Aorta (tissue), 5 donors: Measurements from ENCODE around the gene TTC29. TPM values are rescaled to one million over a fixed set of nuclear protein-coding genes. Genes with fewer than 3 reads are reported as not detected.
"Not testable (repeated sequence)": the region's sequence is repeated elsewhere in the genome, so short reads cannot be mapped to it uniquely, and the experiment has no call there.

Experiments used
- ATAC-seq: fragments of 200-7000 bp; cut with Tn5 transposase; one replicate; pipeline ENCODE4 v1.9.1; 2022; ENCODE audit warnings: moderate library complexity; ENCODE audit not compliant: low FRiP score
- DNase-seq, 2 donors: peaks; one replicate each; pipeline ENCODE4 v3.0.0-alpha.2; 2020
- H3K27ac ChIP-seq, 2 donors: one replicate each; pipeline ENCODE4 v1.5.1; 2013; ENCODE audit warnings: low read length in 2 of 2, mild to moderate bottlenecking in 2 of 2, moderate library complexity in 2 of 2, control low read depth in 1 of 2, inconsistent platforms in 1 of 2, low read depth in 1 of 2
- H3K27me3 ChIP-seq, 2 donors: one replicate each; pipeline ENCODE4 v1.6.1; 2013; ENCODE audit warnings: control low read depth in 1 of 2, low read length in 1 of 2, mild to moderate bottlenecking in 1 of 2, moderate library complexity in 1 of 2; ENCODE audit not compliant: insufficient read depth in 2 of 2, control insufficient read depth in 1 of 2
- H3K36me3 ChIP-seq, 2 donors: one replicate each; pipeline ENCODE4 v1.6.1; 2013; ENCODE audit warnings: control low read depth in 1 of 2, low read length in 1 of 2, mild to moderate bottlenecking in 1 of 2; ENCODE audit not compliant: insufficient read depth in 2 of 2, control insufficient read depth in 1 of 2
- H3K4me1 ChIP-seq, 2 donors: one replicate each; pipeline ENCODE4 v1.6.1; 2013; ENCODE audit warnings: low read length in 2 of 2, control low read depth in 1 of 2, mild to moderate bottlenecking in 1 of 2, moderate library complexity in 1 of 2; ENCODE audit not compliant: insufficient read depth in 2 of 2, control insufficient read depth in 1 of 2
- H3K4me3 ChIP-seq, 2 donors: one replicate each; pipeline ENCODE4 v1.5.1; 2013; ENCODE audit warnings: low read length in 2 of 2, control low read depth in 1 of 2, mild to moderate bottlenecking in 1 of 2
- H3K9me3 ChIP-seq: one replicate; pipeline ENCODE4 v1.6.1; 2013; ENCODE audit warnings: mild to moderate bottlenecking, low read length; ENCODE audit not compliant: control insufficient read depth
- WGBS, 2 donors: extraction: QIAGEN DNeasy Blood & Tissue Kit; methylation state at CpG; one replicate each; pipeline ENCODE4 v1.1.7; 2013; 5-methylcytosine and 5-hydroxymethylcytosine counted together
- intact Hi-C, 2 donors: fragments of 100-400 bp; cut with DNase I; formaldehyde crosslinking; loops; one replicate each; pipeline versions ENCODE4 v1.14.2 to v1.15.0; 2022
- polyA plus RNA-seq, 2 donors: library from polyadenylated mRNA; stranded (reverse); fragments of 200-250 nt; gene quantifications; one replicate each; pipeline ENCODE4 v1.2.3, GENCODE V29; 2013
- total RNA-seq, 2 donors: library from RNA; stranded (reverse); fragmentation: NEBNext Ultra II Directional; extraction: Animal tissue kit (Norgen Biotek cat#: 25700); gene quantifications; one replicate each; pipeline ENCODE4 v1.2.1, GENCODE V29; 2021
- donor health status: healthy with polysubstance abuse.
- donor health status: Bipolar disorder and iron deficiency.
- donor health status: DM: no; HTN: no; CAD: no.
- donor health status: DM: no; HTN: no; CAD: no.
- donor health status: DM: yes; HTN: yes; CAD: no.

TTC29 gene
- total and polyA plus RNA-seq, 4 donors = not detected

DNA sequence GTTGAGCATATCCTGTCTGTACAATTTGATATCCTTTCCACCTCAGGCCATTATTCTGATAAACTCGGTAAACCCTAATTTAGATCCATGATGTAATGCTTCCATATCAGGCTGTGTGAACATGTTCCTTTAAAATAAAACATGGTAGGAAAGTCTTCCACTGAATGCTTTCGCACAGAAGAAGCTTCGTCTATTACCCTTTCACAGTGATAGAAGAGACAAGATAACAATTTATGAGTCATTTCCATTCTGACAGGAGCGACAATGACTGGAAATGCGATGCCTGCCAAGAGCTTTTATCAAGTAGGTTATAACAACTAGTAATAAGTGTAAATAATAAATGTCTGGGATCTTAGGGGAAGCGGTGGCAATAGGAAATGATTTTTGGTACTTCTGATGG is 98.8 kb downstream of the TTC29 start:
- H3K4me1 ChIP-seq = no peaks in the 10 kb centered on the region
- peaks cover 0 to 2% of the 10 kb centered on the region in 2 donors for H3K27me3 ChIP-seq
- H3K9me3 ChIP-seq = peaks cover 6% of the 10 kb centered on the region
- intact Hi-C loops = no loop called here
- no peak overlapping the region for H3K27ac ChIP-seq
- no peak for ATAC-seq
- H3K36me3 ChIP-seq = no peaks in the 10 kb centered on the region
- WGBS, 2 donors = 73 to 78% methylated on average over 6 of the region's 6 CpGs
- H3K4me3 ChIP-seq = no peak overlapping the region
- DNase-seq = no peak

DNA sequence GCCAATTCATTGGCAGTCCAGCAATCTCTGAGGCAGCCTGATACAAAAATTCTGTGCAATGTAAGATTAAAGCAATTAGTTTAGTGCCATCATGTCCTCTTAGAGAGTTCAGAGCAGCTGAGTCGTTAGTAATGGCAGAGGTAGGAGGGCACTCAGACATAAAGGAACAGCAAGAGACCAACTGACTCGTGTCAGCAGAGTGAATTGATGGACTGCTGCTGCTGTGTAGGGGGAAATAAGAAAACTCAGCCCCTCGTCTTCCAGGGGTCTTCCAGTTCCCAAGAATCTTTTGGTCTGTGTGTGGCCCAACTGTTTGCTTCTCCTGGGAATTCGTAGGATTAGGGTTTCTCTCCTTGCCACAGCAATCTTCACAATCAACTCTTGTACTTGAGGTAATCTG is 100.9 kb downstream of the TTC29 start:
- no peaks in the 10 kb centered on the region for H3K36me3 ChIP-seq
- no peak overlapping the region for H3K27ac ChIP-seq
- 23 to 28% methylated on average over 4 of the region's 4 CpGs for WGBS, 2 donors
- no peak overlapping the region for H3K4me3 ChIP-seq
- ATAC-seq (no peak), DNase-seq (no peak)
- intact Hi-C loops = no loop called here
- peaks cover 0 to 2% of the 10 kb centered on the region in 2 donors for H3K27me3 ChIP-seq
- H3K4me1 ChIP-seq = no peaks in the 10 kb centered on the region
- H3K9me3 ChIP-seq = peaks cover 6% of the 10 kb centered on the region

DNA sequence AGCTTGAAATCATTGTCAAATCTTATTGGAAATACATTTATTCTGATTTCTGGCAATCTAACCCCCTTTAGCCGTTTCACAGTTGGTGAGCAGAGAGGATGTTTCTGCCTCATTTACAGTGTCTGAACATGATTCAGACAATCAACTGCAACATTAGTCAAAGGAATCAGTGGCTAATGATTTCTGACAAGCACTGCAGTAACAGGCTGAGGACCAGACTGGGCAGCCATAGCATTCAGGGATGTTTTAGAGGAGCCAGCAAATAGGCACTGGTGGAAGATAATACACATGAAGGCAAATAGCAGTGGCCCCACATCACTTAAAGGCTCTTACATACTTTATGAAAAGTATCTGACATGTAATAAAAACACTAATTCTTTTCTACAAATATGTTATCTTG is 102.8 kb downstream of the TTC29 start:
- Histone ChIP-seq H3K4me3 (no peak overlapping the region), H3K4me1 (no peaks in the 10 kb centered on the region), H3K36me3 (no peaks in the 10 kb centered on the region), H3K9me3 (peaks cover 2% of the 10 kb centered on the region), H3K27me3 (peaks cover 0 to 2% of the 10 kb centered on the region in 2 donors), H3K27ac (no peak overlapping the region)
- DNase-seq = no peak
- intact Hi-C loops = no loop called here
- WGBS, 2 donors = 37 to 59% methylated on average over 1 of the region's 1 CpG
- ATAC-seq = no peak

DNA sequence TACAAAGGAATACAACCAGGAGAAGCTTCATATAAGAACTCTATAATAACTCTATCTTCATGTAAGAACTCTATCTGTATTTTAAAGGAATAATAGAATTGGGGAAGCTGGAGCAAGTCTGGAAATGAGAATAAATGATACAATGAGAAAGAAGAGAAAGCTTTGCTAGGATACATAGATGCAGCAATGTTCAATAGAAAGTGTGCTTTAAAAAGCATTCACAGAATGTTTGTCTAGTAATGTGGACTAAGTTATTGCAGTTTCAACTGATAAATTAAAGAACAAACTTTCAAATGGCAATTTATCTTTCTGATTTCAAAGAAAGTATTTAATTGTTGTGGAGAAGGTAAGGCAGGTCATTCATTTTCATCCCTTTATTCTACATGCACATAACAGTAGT is 104.9 kb downstream of the TTC29 start:
- Histone ChIP-seq H3K27ac (no peak overlapping the region), H3K27me3 (no peaks in the 10 kb centered on the region), H3K9me3 (peaks cover 1% of the 10 kb centered on the region), H3K4me1 (no peaks in the 10 kb centered on the region), H3K4me3 (no peak overlapping the region), H3K36me3 (no peaks in the 10 kb centered on the region)
- intact Hi-C loops = no loop called here
- ATAC-seq (no peak), DNase-seq (no peak)

DNA sequence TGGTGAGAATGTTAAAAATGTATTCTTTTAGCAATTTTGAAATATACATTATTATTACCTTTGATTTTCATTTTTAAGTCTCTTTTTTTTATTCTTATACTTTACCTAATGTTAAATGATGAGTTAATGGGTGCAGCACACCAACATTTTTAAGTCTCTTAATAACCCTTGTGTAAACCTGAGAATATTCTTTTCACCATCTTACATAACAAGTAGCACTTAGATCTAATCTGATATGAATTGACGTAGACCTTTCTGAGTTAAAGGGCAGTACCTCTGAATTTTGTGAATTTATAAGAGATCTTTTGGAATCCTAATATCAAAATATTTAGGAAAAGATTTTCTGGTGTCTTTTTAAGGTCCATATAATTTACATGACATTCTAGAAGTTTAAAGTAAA is 110.6 kb downstream of the TTC29 start:
- Histone ChIP-seq H3K27ac (no peak overlapping the region), H3K4me1 (no peaks in the 10 kb centered on the region), H3K36me3 (no peaks in the 10 kb centered on the region), H3K4me3 (no peak overlapping the region), H3K9me3 (no peaks in the 10 kb centered on the region), H3K27me3 (no peaks in the 10 kb centered on the region)
- intact Hi-C loops = no loop called here
- no peak for DNase-seq
- 82 to 84% methylated on average over 1 of the region's 1 CpG for WGBS, 2 donors
- no peak for ATAC-seq

DNA sequence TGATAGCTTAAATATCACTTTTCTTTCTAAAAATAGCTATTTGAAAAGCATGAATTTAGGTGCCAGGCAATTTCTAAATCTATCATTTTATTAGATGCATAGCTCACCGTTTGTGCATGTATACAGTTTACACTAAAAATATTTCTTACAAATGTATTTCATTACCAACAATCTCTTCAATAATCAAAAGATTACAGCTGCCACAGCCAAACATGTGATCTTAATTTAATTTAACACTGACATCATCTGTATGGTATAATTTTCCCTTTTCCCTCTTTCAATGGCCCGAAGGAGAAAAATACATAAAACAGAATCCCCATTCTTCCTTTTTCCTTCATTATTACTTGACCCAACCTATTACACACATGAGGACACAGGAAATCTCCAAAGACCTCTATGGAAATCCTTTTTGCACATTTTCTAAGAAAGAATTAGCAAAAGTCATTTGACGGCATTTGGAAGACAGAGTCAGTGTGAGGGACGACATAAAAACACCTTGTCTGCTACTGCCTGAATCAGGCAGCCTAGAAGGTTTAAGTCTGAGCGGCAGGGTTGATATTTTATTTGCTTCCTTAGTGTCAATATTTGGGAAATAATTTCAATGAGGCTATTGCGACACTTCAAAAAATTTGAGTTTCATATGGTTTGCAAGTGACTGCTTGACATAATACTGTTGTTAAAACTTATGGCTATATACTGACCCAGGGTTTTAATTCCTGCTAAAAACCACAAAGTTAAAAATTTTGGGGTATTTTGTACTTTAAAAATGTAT is 111.2 kb downstream of the TTC29 start:
- Histone ChIP-seq H3K9me3 (no peaks in the 10 kb centered on the region), H3K36me3 (no peaks in the 10 kb centered on the region), H3K4me3 (no peak overlapping the region), H3K27me3 (no peaks in the 10 kb centered on the region), H3K27ac (no peak overlapping the region), H3K4me1 (no peaks in the 10 kb centered on the region)
- whole genome bisulfite sequencing, 2 donors = 75 to 80% methylated on average over 6 of the region's 6 CpGs
- DNase-seq (no peak), ATAC-seq (no peak)
- intact Hi-C loops = no loop called here

DNA sequence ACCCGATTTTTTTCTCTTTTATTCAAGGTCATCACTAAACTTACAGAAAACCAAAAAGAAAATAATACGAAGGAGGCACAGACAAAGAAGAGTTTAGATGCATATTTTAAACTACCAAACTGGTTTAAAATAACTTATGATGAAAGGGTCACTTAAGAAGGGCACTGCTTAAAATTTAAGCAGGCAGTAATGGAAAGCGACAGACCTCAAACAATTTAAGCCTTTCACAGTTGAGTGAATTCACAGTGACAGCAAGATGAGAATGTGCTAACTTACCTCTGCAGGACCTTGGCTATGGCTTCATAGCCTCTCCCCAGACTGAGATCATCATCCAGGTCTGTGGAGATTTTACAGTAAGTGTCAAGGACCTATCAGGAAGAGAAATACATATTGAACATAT is 112.1 kb downstream of the TTC29 start:
- H3K4me1 ChIP-seq = no peaks in the 10 kb centered on the region
- intact Hi-C loops = no loop called here
- 41 to 48% methylated on average over 3 of the region's 3 CpGs for WGBS, 2 donors
- H3K36me3 ChIP-seq = no peaks in the 10 kb centered on the region
- no peaks in the 10 kb centered on the region for H3K27me3 ChIP-seq
- DNase-seq = no peak
- H3K4me3 ChIP-seq = no peak overlapping the region
- no peak for ATAC-seq
- H3K27ac ChIP-seq = no peak overlapping the region
- H3K9me3 ChIP-seq = no peaks in the 10 kb centered on the region

DNA sequence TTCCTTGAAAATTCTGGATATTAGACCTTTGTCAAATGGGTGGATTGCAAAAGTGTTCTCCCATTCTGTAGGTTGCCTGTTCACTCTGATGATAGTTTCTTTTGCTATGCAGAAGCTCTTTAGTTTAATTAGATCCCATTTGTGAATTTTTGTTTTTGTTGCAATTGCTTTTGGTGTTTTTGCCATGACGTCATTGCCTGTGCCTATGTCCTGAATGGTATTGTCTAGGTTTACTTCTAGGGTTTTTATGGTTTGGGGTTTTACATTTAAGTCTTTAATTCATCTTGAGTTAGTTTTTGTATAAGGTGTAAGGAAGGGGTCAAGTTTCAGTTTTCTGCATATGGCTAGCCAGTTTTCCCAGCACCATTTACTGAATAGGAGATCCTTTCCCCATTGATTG is 122.7 kb downstream of the TTC29 start:
- H3K36me3 ChIP-seq, H3K4me1 ChIP-seq, H3K9me3 ChIP-seq, H3K4me3 ChIP-seq, intact Hi-C loops, H3K27me3 ChIP-seq, ATAC-seq, DNase-seq, H3K27ac ChIP-seq: not testable (repeated sequence)
- 90 to 92% methylated on average over 1 of the region's 1 CpG for WGBS, 2 donors

DNA sequence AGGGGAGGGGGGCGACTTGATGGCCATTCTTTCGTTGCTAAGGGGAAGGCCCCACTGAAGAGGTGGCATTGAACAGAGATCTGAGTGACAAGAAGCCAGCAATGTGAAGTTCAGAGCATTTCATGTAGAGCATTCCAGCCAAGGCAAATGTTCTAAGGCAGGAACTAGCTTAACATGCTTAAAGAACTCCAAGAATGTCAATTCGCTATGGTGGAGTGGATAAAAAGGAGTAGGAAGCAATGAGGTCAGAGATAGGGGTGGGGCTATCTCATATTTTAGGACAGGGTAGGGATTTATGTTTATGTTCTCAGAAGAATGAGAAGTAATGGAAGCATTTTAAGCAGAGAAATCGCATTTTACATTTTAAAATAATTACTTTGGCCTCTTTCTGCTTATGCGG is 130.9 kb downstream of the TTC29 start:
- intact Hi-C loops = no loop called here
- Histone ChIP-seq H3K4me3 (no peak overlapping the region), H3K27me3 (no peaks in the 10 kb centered on the region), H3K4me1 (no peaks in the 10 kb centered on the region), H3K27ac (no peak overlapping the region), H3K36me3 (no peaks in the 10 kb centered on the region), H3K9me3 (no peaks in the 10 kb centered on the region)
- DNase-seq (no peak), ATAC-seq (no peak)
- 54 to 60% methylated on average over 5 of the region's 5 CpGs for WGBS, 2 donors
